AG20443 (cell line): ENCODE measurements around the gene TSPAN5.

Source experiments
- DNase-seq: peaks from one replicate; pipeline ENCODE4 v3.0.0; 2012; ENCODE audit warnings: low spot score, mixed read lengths

The TSPAN5 gene

DNA sequence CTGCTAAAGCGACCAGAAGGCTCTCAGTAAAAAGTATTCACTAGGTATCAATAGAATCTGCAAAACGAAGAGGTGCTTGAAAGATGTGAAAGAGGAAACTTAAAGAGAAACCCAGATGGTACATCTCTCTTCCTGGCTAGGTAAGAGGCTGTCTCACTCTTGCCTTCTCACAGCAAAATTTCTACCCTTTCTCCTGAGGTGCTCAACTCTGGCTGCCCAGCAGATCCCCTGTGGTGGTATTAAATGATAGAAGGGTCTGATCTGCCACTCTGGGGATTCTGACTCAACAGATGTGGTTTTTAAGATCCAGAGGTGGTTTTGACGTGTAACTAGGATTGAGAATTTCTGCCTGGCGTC lies 14.9 kb upstream of the TSPAN5 start:
- no peak for DNase-seq

DNA sequence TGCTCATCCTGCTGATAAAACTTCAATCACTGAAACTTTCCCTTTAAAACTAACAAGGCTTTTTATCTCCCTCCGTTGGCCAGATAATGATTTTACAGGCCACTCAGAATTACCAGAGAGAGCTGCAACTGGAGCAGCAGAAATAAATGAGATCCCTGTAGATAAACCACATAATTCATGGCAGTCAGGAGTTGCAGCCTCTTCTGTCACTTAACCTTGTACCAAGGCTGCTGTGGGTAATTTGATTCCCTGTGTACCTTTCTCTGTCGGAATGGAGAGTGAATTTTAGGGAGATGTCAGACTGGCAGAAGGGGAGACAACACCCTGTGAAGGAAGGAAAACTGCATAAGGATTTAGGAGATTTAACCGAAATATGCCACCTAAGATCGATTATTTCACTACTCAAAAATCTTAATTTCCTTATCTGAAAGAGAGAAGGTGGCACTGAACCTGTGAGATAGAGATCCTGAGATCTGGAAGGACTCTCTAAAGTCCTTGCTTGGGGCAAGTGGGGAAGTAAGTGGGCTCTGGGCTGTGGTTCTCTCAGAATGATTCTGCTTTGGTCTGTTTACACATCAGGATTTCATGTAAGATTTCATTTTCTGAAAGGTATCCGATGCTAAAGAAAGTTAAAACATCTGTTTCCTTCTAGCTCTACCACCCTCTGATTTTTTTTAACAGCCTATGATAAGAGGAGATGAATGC lies 14.3 kb upstream of the TSPAN5 start:
- DNase-seq, result no peak

DNA sequence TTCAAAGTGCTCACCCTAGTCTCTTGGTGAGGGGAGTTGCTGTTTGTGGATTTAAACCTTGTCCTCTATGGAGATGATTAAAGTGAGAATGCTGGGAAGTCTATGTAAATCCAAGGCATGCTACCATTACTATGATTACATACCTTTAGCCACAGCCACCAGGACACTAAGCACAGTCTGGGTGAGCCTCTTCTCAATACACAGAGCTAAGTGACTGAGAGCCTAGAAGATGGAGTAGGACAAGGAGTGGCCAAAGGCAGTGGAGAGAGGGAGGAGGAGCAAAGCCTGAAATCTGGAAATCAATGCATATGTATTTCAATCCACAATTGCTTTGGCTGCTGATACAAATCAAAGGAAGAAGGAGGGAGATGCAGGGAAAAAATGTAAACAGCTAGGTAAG lies 12.7 kb upstream of the TSPAN5 start:
- no peak for DNase-seq

DNA sequence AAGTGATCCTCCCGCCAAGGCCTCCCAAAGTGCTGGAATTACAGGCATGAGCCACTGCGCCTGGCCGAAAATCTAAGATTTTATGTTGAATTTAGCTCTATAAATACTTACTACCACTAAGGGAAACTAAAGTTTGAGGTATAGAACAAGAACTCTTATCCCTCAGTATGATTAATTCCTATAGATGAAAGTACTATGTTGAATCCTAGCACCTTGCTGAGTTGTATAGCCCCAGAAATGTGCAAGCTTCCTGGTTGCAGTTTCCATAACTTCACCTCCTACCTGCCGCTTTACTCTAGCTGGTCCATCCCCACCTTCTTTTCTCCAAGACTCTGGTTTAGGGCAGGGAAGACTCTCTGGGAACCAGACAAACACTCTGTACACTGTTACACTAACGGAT lies 11.8 kb upstream of the TSPAN5 start:
- no peak for DNase-seq

DNA sequence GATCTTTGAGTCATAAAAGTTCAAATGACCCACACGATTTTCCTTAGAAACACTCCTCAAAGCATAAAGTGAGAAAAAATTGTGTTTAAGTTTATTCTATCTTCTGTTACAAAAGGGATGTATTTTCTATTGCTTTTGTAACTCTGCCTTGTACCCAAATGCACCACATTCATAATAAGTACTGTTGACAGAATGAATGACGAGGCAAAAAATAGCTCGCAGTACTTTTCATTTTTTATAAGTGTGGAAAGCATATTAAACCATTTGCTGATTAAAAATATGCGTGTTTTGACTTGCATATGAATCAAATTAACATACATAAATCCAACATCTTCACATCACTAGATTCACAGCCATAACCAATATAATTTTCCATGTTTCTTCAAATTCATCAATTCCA lies 11.2 kb upstream of the TSPAN5 start:
- no peak for DNase-seq

DNA sequence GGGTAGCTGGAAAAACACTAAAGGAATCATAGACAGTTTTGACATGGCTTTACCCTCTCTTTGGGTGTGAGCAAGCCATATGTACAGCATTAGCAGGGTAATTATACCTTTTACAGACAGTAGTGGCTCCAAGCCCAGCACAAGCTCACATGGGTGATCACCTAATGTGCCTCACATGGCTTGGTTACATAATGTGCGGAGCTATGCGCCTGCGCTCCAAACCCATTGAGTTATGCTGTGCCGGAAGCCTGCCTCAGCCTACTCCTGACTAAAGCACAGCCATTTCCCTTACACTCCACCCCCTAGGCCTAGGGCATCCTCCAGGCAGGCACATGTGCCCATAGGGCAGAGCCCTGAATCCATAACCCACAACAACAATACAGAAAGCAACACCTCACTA lies 6.5 kb upstream of the TSPAN5 start:
- DNase-seq, result no peak

DNA sequence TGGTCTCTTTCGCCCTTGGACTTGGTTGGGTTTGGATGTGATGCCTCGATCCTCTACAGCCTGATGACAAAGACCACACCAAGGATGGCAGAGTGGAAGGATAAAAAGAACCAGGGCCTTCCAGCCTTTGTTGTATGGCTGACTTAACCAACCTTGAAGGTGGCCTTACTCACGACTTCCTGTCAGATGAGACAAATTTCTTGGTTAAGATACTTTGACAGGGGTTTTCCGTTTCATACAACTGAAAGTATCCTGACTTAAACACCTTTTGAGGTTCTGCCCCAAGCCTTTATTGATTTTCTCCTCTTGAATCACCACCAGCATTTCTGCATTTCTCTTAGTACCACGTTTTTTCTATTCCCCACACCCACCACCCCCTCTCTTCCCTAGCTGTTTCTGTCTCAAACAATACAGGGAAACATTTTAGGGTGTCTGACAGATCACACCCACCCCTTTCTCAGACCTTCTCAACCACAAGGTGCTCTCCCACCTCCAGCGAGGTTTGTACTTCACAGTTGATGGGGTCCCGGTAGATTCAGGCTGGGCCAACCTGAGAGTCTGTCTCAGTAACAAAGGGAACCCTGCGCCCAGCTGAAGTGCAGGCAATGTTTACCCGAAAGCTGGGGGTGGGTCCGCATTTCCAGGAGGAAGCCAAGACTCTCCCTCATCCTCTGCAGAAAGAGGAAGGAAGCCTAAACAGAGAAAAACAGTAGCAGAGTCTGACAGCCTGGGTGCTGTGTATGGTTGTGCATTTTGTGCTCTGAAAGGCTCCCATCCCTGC lies 5.0 kb upstream of the TSPAN5 start:
- no peak for DNase-seq

DNA sequence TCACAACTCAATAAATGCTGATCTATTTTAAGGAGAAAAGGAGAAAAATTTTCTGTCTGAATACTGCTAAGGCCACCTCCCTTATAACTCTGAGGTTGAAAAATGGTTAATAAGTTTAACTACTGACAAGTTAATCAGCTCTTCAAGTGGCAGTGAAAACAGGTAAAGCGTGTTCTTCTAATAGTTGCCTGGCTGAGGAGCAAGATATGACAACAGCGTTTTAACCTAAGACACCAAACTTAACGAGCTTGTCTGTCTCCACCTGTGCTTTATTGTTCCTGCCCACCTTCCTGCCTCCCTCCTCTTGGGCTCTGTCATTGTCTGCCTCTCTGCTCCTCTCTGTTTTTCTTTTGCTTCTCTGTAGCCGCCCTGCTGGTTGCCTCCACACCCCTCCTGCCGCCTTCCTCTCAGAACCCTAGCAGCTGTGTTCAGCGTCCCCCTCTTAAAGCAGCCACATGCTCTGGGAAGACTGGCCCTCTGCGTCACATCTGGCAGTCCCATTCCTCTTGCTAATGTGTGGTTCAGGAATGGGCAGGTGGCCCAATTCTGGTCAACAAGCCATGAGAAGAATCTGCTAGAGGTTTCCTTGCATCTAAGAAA lies 4.3 kb upstream of the TSPAN5 start:
- no peak for DNase-seq

DNA sequence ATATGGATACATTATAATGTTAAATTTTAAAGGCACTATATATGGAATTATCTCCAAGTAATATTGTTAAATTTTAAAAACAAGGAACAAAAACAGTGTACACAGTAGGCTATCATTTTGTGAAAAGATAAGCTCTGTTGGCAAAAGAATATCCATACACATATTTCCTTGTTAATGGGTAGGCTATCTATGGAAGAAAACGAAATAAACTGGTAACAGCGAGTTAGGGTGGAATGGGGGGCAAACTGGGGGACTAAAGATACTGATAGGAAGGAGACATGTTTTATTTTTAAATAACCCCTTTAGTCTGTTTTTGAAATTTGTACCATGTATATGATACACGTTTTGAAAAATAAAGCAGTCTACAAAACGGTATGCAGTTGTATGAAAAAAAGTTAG lies 3.6 kb upstream of the TSPAN5 start:
- DNase-seq, result no peak

DNA sequence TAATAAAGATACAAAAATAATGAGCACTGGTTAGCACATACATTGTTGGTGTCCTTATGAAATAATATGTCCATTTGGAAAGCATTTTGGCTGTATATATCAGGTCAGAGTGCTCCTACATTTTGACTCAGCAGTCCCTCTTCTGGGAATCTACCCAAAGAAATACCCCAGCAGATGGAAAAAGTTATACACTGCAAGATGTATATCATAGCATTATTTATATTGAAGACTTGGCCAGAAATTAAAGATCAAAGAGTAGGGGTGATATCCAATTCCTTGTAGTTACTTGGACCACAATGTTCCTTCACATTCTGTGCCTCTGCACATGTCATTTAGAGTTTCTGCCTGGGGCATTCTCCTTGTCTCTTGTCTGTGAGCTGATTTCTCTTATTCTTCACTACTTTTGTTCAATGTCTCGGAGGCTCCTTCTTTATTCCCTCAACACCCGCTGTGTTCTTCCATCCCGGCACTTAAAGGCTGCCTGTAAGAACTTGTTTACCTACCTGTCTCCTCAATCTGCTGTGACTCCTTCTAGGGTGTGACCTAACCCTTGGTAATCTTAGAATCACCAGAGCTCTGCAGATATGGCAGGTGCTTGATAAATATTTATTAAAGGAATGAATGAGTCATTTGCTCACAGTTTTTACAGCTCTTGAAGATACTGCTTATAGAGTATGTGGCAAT lies 3.1 kb upstream of the TSPAN5 start:
- no peak for DNase-seq

DNA sequence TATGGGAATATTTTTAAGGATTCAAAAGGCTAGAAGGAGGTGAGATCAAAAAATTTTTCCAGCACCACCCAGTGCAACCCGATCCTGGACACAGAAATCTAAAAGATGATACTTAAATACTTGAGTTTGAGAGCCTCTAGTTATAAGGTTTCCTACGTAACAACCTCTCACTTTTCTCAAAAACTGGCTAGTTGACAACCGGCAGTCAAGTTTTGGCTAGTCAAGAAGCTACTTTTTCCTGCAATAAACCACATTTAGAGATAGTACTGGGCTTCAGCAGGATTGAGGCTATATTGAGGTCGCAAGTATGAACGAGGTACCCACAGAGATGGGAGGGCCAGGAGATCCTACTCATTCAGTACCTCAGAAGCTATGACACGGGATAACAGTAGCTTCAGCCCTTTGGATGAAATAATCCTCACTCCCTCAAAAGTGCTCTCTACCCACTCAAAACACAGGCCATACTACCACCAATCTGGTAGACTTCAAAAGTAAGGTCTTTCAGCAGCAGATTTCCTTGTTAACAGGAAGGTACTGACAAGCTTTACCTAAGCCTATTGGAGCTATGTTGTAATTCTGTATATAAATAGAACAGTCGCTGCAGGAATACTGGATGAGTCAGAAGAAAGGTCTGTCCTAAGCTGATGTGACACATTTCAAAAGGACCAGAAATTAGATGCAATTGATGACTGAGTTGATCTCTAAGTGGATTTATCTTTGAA lies 1.5 kb upstream of the TSPAN5 start:
- no peak for DNase-seq

DNA sequence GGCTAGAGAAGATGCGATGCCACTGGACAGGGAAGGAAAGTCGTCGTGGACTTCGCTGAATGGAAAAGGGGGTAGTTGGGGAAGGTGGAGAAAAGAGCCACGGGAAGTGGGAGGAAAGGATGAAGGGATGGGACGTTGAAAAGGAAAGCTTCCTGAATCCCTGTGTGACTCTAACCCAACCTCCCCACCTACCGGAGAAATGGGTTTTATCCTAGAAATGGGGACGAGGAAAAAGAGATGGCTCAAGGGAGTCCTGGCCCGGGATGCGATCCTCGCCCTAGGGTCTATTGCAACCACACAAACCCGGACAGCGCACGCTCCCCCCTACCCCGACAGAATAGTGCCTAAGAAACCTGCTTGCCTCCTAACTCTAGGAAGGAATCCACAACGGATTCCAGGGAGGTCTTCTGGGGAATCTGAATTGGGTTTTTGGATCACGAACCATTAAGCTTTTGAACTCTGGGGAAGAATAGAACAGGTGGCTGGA lies 738 bp upstream of the TSPAN5 start:
- DNase-seq, result peak; percentile 47

DNA sequence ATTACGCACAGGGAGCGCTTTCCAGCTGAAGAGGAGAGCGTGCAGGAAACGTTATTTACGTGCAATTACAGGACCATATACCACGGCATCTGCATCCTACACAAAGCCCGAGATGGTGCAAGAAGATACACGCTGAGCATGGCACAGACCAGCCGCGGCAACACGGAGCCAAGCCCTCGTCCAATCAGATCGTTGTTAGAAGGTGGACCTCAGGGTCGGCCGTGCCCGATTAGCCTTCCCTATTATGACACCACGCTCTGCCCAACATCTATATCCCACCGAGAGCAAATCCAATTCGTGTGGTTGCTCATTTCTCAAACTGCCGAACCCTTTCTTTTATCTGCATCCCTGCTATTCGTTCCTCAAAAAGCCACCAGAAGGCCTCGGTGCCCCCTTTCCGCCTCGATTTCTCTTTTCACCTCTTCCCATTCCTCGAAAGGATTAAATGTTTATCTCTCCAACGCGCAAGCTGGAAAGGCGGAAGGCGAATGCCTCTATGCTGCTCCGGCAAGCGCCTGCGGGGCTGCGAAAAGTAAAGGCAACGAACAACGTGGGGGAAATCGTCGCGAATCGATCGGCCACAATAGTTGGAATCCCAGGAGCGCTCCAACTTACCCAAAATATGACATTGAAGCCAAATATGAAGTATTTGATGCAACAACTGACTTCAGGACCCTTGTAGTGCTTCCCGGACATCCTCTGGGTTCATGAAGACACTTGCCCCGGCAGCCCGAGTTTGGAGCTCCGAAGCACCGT lies 702 bp downstream of the TSPAN5 start:
- peak; percentile 70 for DNase-seq

DNA sequence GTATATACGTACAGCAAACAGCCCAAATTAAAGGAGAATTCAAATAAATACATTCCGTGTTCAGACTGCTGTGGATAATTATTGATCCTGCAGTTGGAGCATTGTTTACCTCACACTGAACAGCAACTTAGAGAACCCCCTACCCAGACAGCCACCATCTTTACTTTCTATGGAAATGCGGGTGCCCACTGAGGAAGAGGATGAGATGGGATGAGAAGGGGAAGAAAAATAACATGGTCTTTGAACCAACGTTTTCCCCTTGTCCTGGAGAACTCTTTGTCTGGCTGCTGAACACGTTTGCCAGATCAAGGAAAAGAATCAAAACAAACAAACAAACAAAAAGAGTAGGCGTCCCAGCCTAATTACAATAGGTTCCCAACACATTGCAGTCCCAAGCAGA lies 1.5 kb downstream of the TSPAN5 start:
- no peak for DNase-seq

DNA sequence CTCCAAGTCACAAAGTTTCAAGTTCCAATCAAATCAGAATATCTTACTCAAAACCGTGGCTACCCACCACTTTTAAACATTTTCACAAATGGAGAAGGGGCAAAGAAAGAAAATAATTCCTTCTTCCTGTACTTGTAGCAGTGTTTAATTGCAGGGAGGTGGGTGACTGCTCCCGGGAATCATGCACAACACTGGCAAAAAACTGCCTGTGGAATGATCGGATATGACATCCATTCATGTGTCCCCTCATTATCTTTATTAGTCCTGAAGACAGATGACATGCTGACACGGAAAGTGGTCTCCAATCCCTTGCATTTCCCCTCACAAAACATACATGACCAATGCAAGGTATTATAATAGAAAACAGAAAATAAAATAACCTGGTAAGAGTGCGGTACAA lies 2.0 kb downstream of the TSPAN5 start:
- no peak for DNase-seq

DNA sequence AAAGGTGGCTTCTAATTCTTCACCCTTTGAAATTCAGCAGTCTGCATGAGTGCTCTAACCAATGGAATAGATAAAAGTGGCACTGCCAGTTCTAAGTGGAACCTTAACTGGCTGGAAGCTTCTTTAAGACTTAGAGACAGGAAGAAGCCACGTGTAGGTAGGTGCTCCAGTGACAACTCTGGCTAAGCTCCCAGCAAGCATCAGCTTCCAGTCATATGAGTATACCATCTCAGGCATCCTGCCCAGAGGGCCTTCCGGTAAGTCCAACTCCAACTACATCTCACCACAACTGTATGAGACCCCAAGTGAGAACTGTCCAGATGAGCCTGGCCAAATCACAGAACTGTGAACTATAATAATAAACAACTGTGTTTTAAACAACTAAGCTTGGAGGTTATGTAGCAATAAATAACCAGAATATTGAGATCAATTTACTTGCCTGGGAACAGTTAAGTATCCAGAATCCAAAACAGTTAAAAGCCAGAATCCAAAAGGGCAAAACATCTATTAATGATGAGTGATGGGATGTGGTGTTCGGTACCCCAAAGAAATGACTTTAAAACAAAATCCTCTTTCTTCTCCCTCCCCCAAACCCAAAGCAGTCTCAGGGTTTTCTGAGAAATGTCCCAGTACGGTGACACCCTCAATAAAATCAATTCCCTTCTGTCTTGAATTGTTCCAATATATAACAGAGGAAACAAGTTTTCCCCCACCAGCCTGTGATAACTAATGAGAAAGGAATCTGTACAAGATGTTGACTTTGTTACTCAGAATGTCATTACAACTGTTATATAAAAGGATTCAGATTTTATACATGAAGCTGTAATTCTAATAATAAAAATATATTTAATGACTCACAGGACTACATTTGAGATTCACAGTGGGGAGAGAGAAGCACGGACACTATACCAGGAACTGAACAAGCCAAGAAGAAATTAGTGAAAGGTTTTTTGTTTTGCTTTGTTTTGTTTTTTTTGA lies 4.2 kb downstream of the TSPAN5 start:
- DNase-seq, result peak; percentile 52

DNA sequence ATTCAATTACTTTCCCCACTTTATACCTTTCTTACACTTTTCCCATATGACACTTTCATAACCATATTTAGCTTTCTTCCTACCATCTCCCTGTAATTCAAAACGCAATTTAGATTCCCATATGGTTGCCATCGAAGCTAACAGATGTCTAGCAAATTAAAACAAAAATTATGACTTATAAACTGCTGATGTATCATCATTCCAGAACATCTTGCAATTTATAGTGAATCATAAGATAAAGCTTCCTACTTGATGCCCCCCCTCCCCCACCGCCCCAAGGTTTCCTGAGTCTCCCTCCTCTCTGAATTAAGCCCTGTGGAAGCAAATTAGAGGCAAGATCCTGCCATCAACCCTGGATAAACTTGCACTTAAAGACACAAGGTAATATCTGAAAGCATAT lies 5.4 kb downstream of the TSPAN5 start:
- peak; percentile 34 for DNase-seq

DNA sequence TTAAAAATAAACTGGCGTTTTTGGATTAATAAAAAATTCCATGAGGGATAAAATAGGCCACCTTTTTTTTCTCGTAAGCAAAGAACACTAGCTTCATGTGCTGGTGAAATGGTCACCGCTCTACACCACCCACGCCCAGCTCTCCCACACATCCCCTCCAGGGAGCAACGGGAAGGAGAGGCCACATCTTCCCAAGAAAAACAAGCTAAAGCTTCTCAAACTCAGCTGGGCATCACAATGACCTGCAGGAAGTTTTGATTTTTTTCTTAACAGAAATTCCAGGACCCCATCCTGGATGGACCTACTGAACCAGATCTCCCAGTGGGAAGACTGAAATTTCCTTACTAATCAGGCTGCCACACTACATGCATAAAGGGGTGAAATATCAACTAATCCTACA lies 9.8 kb downstream of the TSPAN5 start:
- no peak for DNase-seq

DNA sequence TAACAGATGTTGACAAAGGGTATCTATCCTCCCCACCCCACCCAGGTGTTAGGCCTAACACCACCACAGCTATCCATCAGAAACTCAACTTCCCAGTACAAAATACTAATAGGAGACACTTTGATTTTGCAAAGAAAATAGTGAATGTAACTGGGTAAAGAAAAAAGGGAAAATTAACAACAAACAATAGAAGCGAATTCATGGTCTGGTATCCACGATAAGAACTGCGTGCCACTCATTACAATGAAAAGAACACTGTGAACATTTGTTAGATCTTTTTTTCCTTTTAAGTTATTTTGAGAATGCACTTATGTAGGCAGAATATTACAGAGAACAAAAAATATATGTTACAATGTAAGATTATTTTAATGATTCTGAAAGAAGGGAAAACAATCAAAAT lies 12.0 kb downstream of the TSPAN5 start:
- DNase-seq, result no peak

DNA sequence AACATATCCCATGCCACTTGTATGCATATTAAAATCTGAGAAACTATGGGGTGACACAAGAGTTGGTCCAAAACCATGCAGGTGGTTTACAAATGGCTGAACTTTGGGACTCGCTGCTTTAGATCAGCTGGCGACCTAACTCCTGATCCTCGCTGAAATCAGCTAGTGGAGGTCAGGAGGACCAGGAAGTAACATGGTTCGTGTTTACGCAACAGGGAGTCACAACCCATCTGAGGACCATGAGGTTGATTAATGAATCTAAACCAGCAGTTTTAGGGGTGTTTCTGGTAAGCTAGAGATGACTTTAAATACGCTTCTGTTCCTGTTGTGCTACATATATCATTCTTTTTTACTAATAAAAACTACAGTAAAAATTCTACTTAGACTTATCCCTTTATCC lies 12.9 kb downstream of the TSPAN5 start:
- DNase-seq, result no peak
